Activated naive CD4-positive, alpha-beta T cell treated with anti-CD3 and anti-CD28 coated beads, Interleukin-2, amount 10 ng/mL, durations not matched to agents 7 days and 5 days (primary cell): ENCODE results near the gene PSPN.

Experiments
- CTCF ChIA-PET: fragments of 350-600 bp; sonication (Branson Sonifier 250); formaldehyde crosslinking; loops from one replicate; lab custom pipeline; 2021; ENCODE audit warnings: antibody characterized with exemption; lab: Charles Lee
- DNase-seq: peaks from one replicate; pipeline ENCODE4 v3.0.0-alpha.2; 2020
- H3K27ac Mint-ChIP-seq: one replicate; pipeline ENCODE4 v1.8.0; 2021; ENCODE audit warnings: mild to moderate bottlenecking, moderate library complexity, mixed read lengths
- H3K27me3 Mint-ChIP-seq: one replicate; pipeline ENCODE4 v1.8.0; 2021; ENCODE audit warnings: mild to moderate bottlenecking, mixed read lengths
- H3K36me3 Mint-ChIP-seq: one replicate; pipeline ENCODE4 v1.8.0; 2021; ENCODE audit warnings: mixed read lengths
- H3K4me1 Mint-ChIP-seq: one replicate; pipeline ENCODE4 v1.8.0; 2021; ENCODE audit warnings: mixed read lengths
- H3K4me3 Mint-ChIP-seq: one replicate; pipeline ENCODE4 v1.8.0; 2021; ENCODE audit warnings: mild to moderate bottlenecking, moderate library complexity, mixed read lengths
- H3K9me3 Mint-ChIP-seq: one replicate; pipeline ENCODE4 v1.8.0; 2021; ENCODE audit warnings: mixed read lengths

The PSPN gene

GRCh38 chr19:6375411-6376010 is at the start of gene PSPN:
Gene PSPN (minus strand): TSS chr19:6375933. CDS start chr19:6375849, 84 bp downstream.
- CTCF ChIA-PET: no interaction called here
- Mint-ChIP-seq H3K9me3 (no peaks in the 10 kb centered on the region), H3K4me1 (peaks cover 16% of the 10 kb centered on the region), H3K27me3 (no peaks in the 10 kb centered on the region), H3K36me3 (peaks cover 14% of the 10 kb centered on the region), H3K4me3 (no peak within 1 kb of the TSS), H3K27ac (no peak within 1 kb of the TSS)
- no peak for DNase-seq

- peak; percentile 100 for DNase-seq
- H3K36me3 Mint-ChIP-seq: peaks cover 20% of the 10 kb centered on the region
- H3K4me3 Mint-ChIP-seq: peak overlapping the region; percentile 69
- CTCF ChIA-PET: interaction anchor here (1.0 to 1.6 kb wide), 2 partner anchors 18 to 80 kb away, joined by 3 to 5 read pairs; no protein-coding TSS in a partner anchor
- H3K9me3 Mint-ChIP-seq: peaks cover 3% of the 10 kb centered on the region
- peak overlapping the region; percentile 88 for H3K27ac Mint-ChIP-seq
- peaks cover 7% of the 10 kb centered on the region for H3K27me3 Mint-ChIP-seq
- peaks cover 42% of the 10 kb centered on the region for H3K4me1 Mint-ChIP-seq
These were observed 49.4 kb upstream of the PSPN start for GRCh38 chr19:6424939-6425731.

GRCh38 chr19:6424195-6424938 is 48.6 kb upstream of the PSPN start, which contains the start of gene KHSRP:
Gene KHSRP (minus strand): TSS chr19:6424811. CDS start chr19:6424701, 110 bp downstream.
- CTCF ChIA-PET: no interaction called here
- Mint-ChIP-seq H3K27me3 (peaks cover 3% of the 10 kb centered on the region), H3K4me1 (peaks cover 37% of the 10 kb centered on the region), H3K36me3 (peaks cover 24% of the 10 kb centered on the region), H3K27ac (peak within 1 kb of the TSS; percentile 88), H3K9me3 (peaks cover 3% of the 10 kb centered on the region), H3K4me3 (peak within 1 kb of the TSS; percentile 83)
- peak; percentile 52 for DNase-seq

- H3K36me3 Mint-ChIP-seq: peaks cover 27% of the 10 kb centered on the region
- H3K27ac Mint-ChIP-seq: peak overlapping the region; percentile 83
- peaks cover 35% of the 10 kb centered on the region for H3K4me1 Mint-ChIP-seq
- H3K9me3 Mint-ChIP-seq: peaks cover 3% of the 10 kb centered on the region
- CTCF ChIA-PET: no interaction called here
- no peaks in the 10 kb centered on the region for H3K27me3 Mint-ChIP-seq
- DNase-seq: peak; percentile 64
- peak overlapping the region; percentile 83 for H3K4me3 Mint-ChIP-seq
These were observed 47.9 kb upstream of the PSPN start for GRCh38 chr19:6423499-6424194.

- Mint-ChIP-seq H3K9me3 (peaks cover 3% of the 10 kb centered on the region), H3K27me3 (no peaks in the 10 kb centered on the region), H3K36me3 (peaks cover 31% of the 10 kb centered on the region), H3K4me3 (no peak overlapping the region), H3K27ac (no peak overlapping the region), H3K4me1 (peaks cover 34% of the 10 kb centered on the region)
- no peak for DNase-seq
- CTCF ChIA-PET: no interaction called here
These were observed 45.6 kb upstream of the PSPN start for GRCh38 chr19:6421075-6422014.

GRCh38 chr19:6418562-6418932 is 42.8 kb upstream of the PSPN start:
- H3K36me3 Mint-ChIP-seq: peaks cover 45% of the 10 kb centered on the region
- H3K4me3 Mint-ChIP-seq: no peak overlapping the region
- no peaks in the 10 kb centered on the region for H3K27me3 Mint-ChIP-seq
- H3K9me3 Mint-ChIP-seq: no peaks in the 10 kb centered on the region
- CTCF ChIA-PET: no interaction called here
- peaks cover 18% of the 10 kb centered on the region for H3K4me1 Mint-ChIP-seq
- no peak for DNase-seq
- no peak overlapping the region for H3K27ac Mint-ChIP-seq

- Mint-ChIP-seq H3K9me3 (no peaks in the 10 kb centered on the region), H3K27ac (no peak overlapping the region), H3K4me1 (peaks cover 12% of the 10 kb centered on the region), H3K36me3 (peaks cover 41% of the 10 kb centered on the region), H3K4me3 (no peak overlapping the region), H3K27me3 (no peaks in the 10 kb centered on the region)
- CTCF ChIA-PET: no interaction called here
- no peak for DNase-seq
These were observed 42.2 kb upstream of the PSPN start for GRCh38 chr19:6417713-6418561.

GRCh38 chr19:6416658-6417405 is 41.1 kb upstream of the PSPN start:
- Mint-ChIP-seq H3K4me3 (no peak overlapping the region), H3K27me3 (no peaks in the 10 kb centered on the region), H3K27ac (no peak overlapping the region), H3K9me3 (no peaks in the 10 kb centered on the region), H3K36me3 (peaks cover 37% of the 10 kb centered on the region), H3K4me1 (peaks cover 1% of the 10 kb centered on the region)
- CTCF ChIA-PET: no interaction called here
- DNase-seq: no peak

- H3K4me1 Mint-ChIP-seq: no peaks in the 10 kb centered on the region
These were observed 40.0 kb upstream of the PSPN start for GRCh38 chr19:6415591-6416190.

GRCh38 chr19:6414793-6415590 is 39.3 kb upstream of the PSPN start:
- H3K36me3 Mint-ChIP-seq: peaks cover 26% of the 10 kb centered on the region
- H3K4me1 Mint-ChIP-seq: no peaks in the 10 kb centered on the region
- H3K4me3 Mint-ChIP-seq: no peak overlapping the region
- CTCF ChIA-PET: no interaction called here
- H3K27me3 Mint-ChIP-seq: no peaks in the 10 kb centered on the region
- no peaks in the 10 kb centered on the region for H3K9me3 Mint-ChIP-seq
- no peak for DNase-seq
- H3K27ac Mint-ChIP-seq: no peak overlapping the region

More at GRCh38 chr19:6415591-6416190, 40.0 kb upstream of the PSPN start:
- CTCF ChIA-PET: no interaction called here
- DNase-seq: no peak
- Mint-ChIP-seq H3K4me3 (no peak overlapping the region), H3K9me3 (no peaks in the 10 kb centered on the region), H3K27ac (no peak overlapping the region), H3K27me3 (no peaks in the 10 kb centered on the region), H3K36me3 (peaks cover 33% of the 10 kb centered on the region)
